NCI-H146 treated with DMSO at 0.1 percent for 48 hours (cell line): ENCODE data around the gene FA2H.
"Not testable (repeated sequence)": the region's sequence is repeated elsewhere in the genome, so short reads cannot be mapped to it uniquely, and the experiment has no call there.

Experiments used
- DNase-seq: peaks from one replicate; lab custom pipeline; 2025; ENCODE audit not compliant: unreplicated experiment; lab: John Stamatoyannopoulos, UW

Gene FA2H

GRCh38 chr16:74724820-74725549 is 49.6 kb downstream of the FA2H start:
- DNase-seq: no peak

- no peak for DNase-seq
Measured at GRCh38 chr16:74723256-74723655, 51.4 kb downstream of the FA2H start.

- DNase-seq: not testable (repeated sequence)
Measured at GRCh38 chr16:74722156-74722555, 52.5 kb downstream of the FA2H start.

GRCh38 chr16:74721716-74722115 is 52.9 kb downstream of the FA2H start:
- DNase-seq: no peak

- no peak for DNase-seq
Measured at GRCh38 chr16:74720579-74720978, 54.0 kb downstream of the FA2H start.

- DNase-seq: no peak
Measured at GRCh38 chr16:74718741-74719610, 55.6 kb downstream of the FA2H start.

GRCh38 chr16:74718140-74718539 is 56.5 kb downstream of the FA2H start:
- no peak for DNase-seq

GRCh38 chr16:74717367-74717766 is 57.3 kb downstream of the FA2H start:
- no peak for DNase-seq

- DNase-seq: no peak
Measured at GRCh38 chr16:74716355-74716754, 58.3 kb downstream of the FA2H start.

- no peak for DNase-seq
Measured at GRCh38 chr16:74713876-74714275, 60.7 kb downstream of the FA2H start.

GRCh38 chr16:74713325-74713724 is 61.3 kb downstream of the FA2H start:
- no peak for DNase-seq

- no peak for DNase-seq
Measured at GRCh38 chr16:74711938-74712337, 62.7 kb downstream of the FA2H start.

- no peak for DNase-seq
Measured at GRCh38 chr16:74710401-74710800, 64.2 kb downstream of the FA2H start.

- peak; percentile 2 for DNase-seq
Measured at GRCh38 chr16:74709441-74709877, 65.2 kb downstream of the FA2H start.

- DNase-seq: no peak
Measured at GRCh38 chr16:74700438-74701225, 74.0 kb downstream of the FA2H start, which contains the start of gene MLKL. MLKL (minus strand) TSS chr16:74700862; CDS start chr16:74695757, 5,105 bp downstream.

GRCh38 chr16:74700116-74700437 is 74.5 kb downstream of the FA2H start:
- no peak for DNase-seq

GRCh38 chr16:74699666-74700065 is 75.0 kb downstream of the FA2H start:
- DNase-seq: no peak

- DNase-seq: no peak
Measured at GRCh38 chr16:74698222-74698621, 76.4 kb downstream of the FA2H start.

- DNase-seq: no peak
Measured at GRCh38 chr16:74695450-74696422, 78.9 kb downstream of the FA2H start.
